ENCODE data around the gene PDYN.
"Not testable (repeated sequence)": the region's sequence is repeated elsewhere in the genome, so short reads cannot be mapped to it uniquely, and the experiment has no call there.

Gene PDYN

GRCh38 chr20:1993986-1994385 lies at the start of gene PDYN:
Gene PDYN (minus strand): TSS chr20:1994058. CDS start chr20:1983084, 10,974 bp downstream.
- Histone ChIP-seq H4K20me1 (no peaks in the 10 kb centered on the region; the same call in 1 of the 2 replicates), H3K4me2 (no peak within 1 kb of the TSS), H3K4me3 (no peak within 1 kb of the TSS), H3K27me3 (0 out of 2 replicates have a peak, but pooled peaks cover 13% of the 10 kb centered on the region), H3K4me1 (no peaks in the 10 kb centered on the region), H3K9ac (no peak within 1 kb of the TSS), H3K36me3 (no peaks in the 10 kb centered on the region), H3K9me3 (no peaks in the 10 kb centered on the region), H3K27ac (no peak within 1 kb of the TSS)
- TF ChIP-seq Cebpa-rat (IDR thresholded peaks at IDR 0.05) = no peak

GRCh38 chr20:2042400-2042799 lies 48.5 kb upstream of the PDYN start:
- Histone ChIP-seq H3K27me3 (no peaks in the 10 kb centered on the region), H4K20me1 (no peaks in the 10 kb centered on the region), H3K36me3 (no peaks in the 10 kb centered on the region), H3K9ac (no peak overlapping the region), H3K27ac (no peak overlapping the region), H3K4me1 (no peaks in the 10 kb centered on the region), H3K9me3 (no peaks in the 10 kb centered on the region), H3K4me3 (no peak overlapping the region), H3K4me2 (no peak overlapping the region)
- TF ChIP-seq Cebpa-rat (IDR thresholded peaks at IDR 0.05) = no peak

GRCh38 chr20:2038161-2038560 lies 44.3 kb upstream of the PDYN start:
- no peaks in the 10 kb centered on the region for H3K36me3 ChIP-seq
- no peak overlapping the region for H3K27ac ChIP-seq
- no peaks in the 10 kb centered on the region for H3K9me3 ChIP-seq
- no peak overlapping the region for H3K4me3 ChIP-seq
- no peak for TF ChIP-seq Cebpa-rat (IDR thresholded peaks at IDR 0.05)
- no peaks in the 10 kb centered on the region for H4K20me1 ChIP-seq
- no peaks in the 10 kb centered on the region for H3K4me1 ChIP-seq
- no peak overlapping the region for H3K9ac ChIP-seq
- no peak overlapping the region for H3K4me2 ChIP-seq
- no peaks in the 10 kb centered on the region for H3K27me3 ChIP-seq

- Histone ChIP-seq H3K27me3 (no peaks in the 10 kb centered on the region), H3K36me3 (no peaks in the 10 kb centered on the region), H3K9me3 (no peaks in the 10 kb centered on the region), H3K9ac (no peak overlapping the region), H3K4me2 (no peak overlapping the region), H3K4me1 (no peaks in the 10 kb centered on the region), H3K4me3 (no peak overlapping the region), H4K20me1 (no peaks in the 10 kb centered on the region), H3K27ac (no peak overlapping the region)
- TF ChIP-seq Cebpa-rat (IDR thresholded peaks at IDR 0.05) = no peak
Observed at GRCh38 chr20:2037296-2037914, 43.5 kb upstream of the PDYN start.

- H3K4me2 ChIP-seq, H3K9ac ChIP-seq, H4K20me1 ChIP-seq, H3K9me3 ChIP-seq, H3K36me3 ChIP-seq, H3K27ac ChIP-seq, H3K4me3 ChIP-seq, H3K4me1 ChIP-seq, H3K27me3 ChIP-seq: not testable (repeated sequence)
Observed at GRCh38 chr20:2036357-2036756, 42.5 kb upstream of the PDYN start.

- H3K4me3 ChIP-seq = no peak overlapping the region
- TF ChIP-seq Cebpa-rat (IDR thresholded peaks at IDR 0.05) = no peak
- peaks cover 3% of the 10 kb centered on the region for H3K9me3 ChIP-seq
- no peaks in the 10 kb centered on the region for H3K36me3 ChIP-seq
- H3K9ac ChIP-seq = no peak overlapping the region
- no peaks in the 10 kb centered on the region for H3K27me3 ChIP-seq
- H3K4me1 ChIP-seq = no peaks in the 10 kb centered on the region
- no peaks in the 10 kb centered on the region for H4K20me1 ChIP-seq
- no peak overlapping the region for H3K27ac ChIP-seq
- no peak overlapping the region for H3K4me2 ChIP-seq
Observed at GRCh38 chr20:2032168-2032567, 38.3 kb upstream of the PDYN start.

GRCh38 chr20:2026514-2026913 lies 32.7 kb upstream of the PDYN start:
- no peaks in the 10 kb centered on the region for H3K27me3 ChIP-seq
- no peak for TF ChIP-seq Cebpa-rat (IDR thresholded peaks at IDR 0.05)
- H4K20me1 ChIP-seq = no peaks in the 10 kb centered on the region

GRCh38 chr20:2026004-2026403 lies 32.1 kb upstream of the PDYN start:
- no peaks in the 10 kb centered on the region for H3K27me3 ChIP-seq
- no peak for TF ChIP-seq Cebpa-rat (IDR thresholded peaks at IDR 0.05)
- no peaks in the 10 kb centered on the region for H4K20me1 ChIP-seq
- H3K4me1 ChIP-seq = no peaks in the 10 kb centered on the region
- no peak overlapping the region for H3K4me2 ChIP-seq
- no peak overlapping the region for H3K9ac ChIP-seq
- H3K27ac ChIP-seq = no peak overlapping the region
- H3K36me3 ChIP-seq = no peaks in the 10 kb centered on the region
- peaks cover 18% of the 10 kb centered on the region for H3K9me3 ChIP-seq
- H3K4me3 ChIP-seq = no peak overlapping the region

More at GRCh38 chr20:2026514-2026913, 32.7 kb upstream of the PDYN start:
- Histone ChIP-seq H3K4me2 (no peak overlapping the region), H3K36me3 (no peaks in the 10 kb centered on the region), H3K9me3 (peaks cover 18% of the 10 kb centered on the region), H3K4me1 (no peaks in the 10 kb centered on the region), H3K4me3 (no peak overlapping the region), H3K27ac (no peak overlapping the region), H3K9ac (no peak overlapping the region)

- Histone ChIP-seq H3K9me3 (peaks cover 18% of the 10 kb centered on the region), H3K27me3 (no peaks in the 10 kb centered on the region)
- no peak for TF ChIP-seq Cebpa-rat (IDR thresholded peaks at IDR 0.05)
Observed at GRCh38 chr20:2023151-2023550, 29.3 kb upstream of the PDYN start.

DNA sequence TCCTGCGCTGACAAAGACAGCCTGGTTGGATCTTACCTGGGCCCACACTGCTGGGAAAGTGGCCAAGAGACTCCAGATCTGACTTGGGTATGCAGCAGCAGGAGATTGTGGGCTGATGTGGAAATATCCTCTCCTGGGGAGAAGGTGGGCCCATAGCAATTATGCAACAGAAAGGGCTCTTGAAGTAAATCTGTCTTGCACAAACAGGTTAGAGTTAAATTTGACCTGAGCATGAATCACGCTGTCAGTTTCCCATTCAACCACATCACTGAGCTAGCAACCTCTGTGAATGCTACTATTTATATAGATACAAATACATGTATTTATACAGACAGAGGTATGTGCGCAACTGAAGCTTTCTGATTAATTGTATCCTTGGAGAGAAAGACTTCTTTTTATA lies 28.3 kb upstream of the PDYN start:
- Histone ChIP-seq H3K27ac (no peak overlapping the region), H3K9me3 (peaks cover 15% of the 10 kb centered on the region), H3K4me2 (no peak overlapping the region), H3K27me3 (no peaks in the 10 kb centered on the region), H3K4me3 (no peak overlapping the region), H3K36me3 (no peaks in the 10 kb centered on the region), H4K20me1 (no peaks in the 10 kb centered on the region), H3K4me1 (no peaks in the 10 kb centered on the region), H3K9ac (no peak overlapping the region)
- TF ChIP-seq Cebpa-rat (IDR thresholded peaks at IDR 0.05) = no peak

More at GRCh38 chr20:2023151-2023550, 29.3 kb upstream of the PDYN start:
- Histone ChIP-seq H3K4me2 (no peak overlapping the region), H3K4me3 (no peak overlapping the region), H3K36me3 (no peaks in the 10 kb centered on the region), H3K4me1 (no peaks in the 10 kb centered on the region), H3K27ac (no peak overlapping the region), H3K9ac (no peak overlapping the region), H4K20me1 (no peaks in the 10 kb centered on the region)

DNA sequence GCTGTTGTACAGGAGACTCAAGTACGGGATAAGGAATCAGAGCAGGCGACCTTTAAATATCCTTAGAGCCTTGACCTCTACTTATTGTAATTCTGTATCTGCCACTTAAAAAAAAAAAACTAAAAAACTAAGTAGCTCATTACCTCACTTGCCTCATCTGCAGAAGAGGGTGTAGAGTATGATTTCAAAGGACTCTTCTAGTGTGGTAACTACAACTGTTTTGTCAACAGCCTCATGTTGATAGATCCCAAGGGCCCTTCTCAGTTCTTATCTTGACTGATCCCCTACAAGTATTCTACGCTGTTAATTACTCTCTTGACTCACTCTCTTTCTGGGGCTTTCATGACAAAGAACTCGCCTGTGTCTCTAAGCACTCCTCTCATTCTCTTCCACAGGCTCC lies 16.7 kb upstream of the PDYN start:
- Histone ChIP-seq H3K27me3 (no peaks in the 10 kb centered on the region), H3K4me3 (no peak overlapping the region), H4K20me1 (no peaks in the 10 kb centered on the region; the same call in 1 of the 2 replicates), H3K4me1 (no peaks in the 10 kb centered on the region), H3K36me3 (no peaks in the 10 kb centered on the region), H3K9me3 (no peaks in the 10 kb centered on the region), H3K9ac (no peak overlapping the region), H3K27ac (no peak overlapping the region), H3K4me2 (no peak overlapping the region)
- TF ChIP-seq Cebpa-rat (IDR thresholded peaks at IDR 0.05) = no peak
